ENCODE measurements around the gene ECT2. TPM values are rescaled to one million over a fixed set of nuclear protein-coding genes. Genes with fewer than 3 reads are reported as not detected.

The ECT2 gene
- polyA plus RNA-seq, 1 of the 3 experiments (the other 2 are of a cell fraction) = 8.6 TPM

DNA sequence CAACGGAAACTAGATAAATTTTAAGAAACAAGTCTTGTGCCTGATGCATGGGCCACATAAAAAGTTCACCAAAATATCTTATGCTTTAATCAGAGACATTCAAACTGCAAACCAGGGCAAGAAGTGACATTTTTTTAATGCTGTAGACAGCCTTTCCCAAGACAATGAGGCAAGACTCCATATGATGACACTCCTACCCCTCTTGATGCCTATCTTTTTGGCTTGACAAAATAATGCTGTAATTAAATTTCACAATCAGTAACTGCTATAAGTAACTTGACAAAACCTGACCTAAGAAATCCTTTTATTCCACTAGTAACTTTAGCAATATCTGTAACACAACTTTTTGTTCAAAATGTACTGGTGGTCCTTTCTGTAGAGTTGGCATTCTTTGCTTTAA is 48.7 kb downstream of the ECT2 start (continued):
- TF ChIP-seq, protein P1, sequence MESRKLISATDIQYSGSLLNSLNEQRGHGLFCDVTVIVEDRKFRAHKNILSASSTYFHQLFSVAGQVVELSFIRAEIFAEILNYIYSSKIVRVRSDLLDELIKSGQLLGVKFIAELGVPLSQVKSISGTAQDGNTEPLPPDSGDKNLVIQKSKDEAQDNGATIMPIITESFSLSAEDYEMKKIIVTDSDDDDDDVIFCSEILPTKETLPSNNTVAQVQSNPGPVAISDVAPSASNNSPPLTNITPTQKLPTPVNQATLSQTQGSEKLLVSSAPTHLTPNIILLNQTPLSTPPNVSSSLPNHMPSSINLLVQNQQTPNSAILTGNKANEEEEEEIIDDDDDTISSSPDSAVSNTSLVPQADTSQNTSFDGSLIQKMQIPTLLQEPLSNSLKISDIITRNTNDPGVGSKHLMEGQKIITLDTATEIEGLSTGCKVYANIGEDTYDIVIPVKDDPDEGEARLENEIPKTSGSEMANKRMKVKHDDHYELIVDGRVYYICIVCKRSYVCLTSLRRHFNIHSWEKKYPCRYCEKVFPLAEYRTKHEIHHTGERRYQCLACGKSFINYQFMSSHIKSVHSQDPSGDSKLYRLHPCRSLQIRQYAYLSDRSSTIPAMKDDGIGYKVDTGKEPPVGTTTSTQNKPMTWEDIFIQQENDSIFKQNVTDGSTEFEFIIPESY (IDR thresholded peaks at IDR 0.05; ENCODE audit: borderline replicate concordance, low read depth) = no peak
- TF ChIP-seq NRF1 (IDR thresholded peaks at IDR 0.05; ENCODE audit: low read depth, low read length) (no peak), GATA2 (CRISPR knock-in tag; IDR thresholded peaks at IDR 0.05) (no peak), EP300 (IDR thresholded peaks at IDR 0.05; ENCODE audit: borderline replicate concordance in 1 of 2, low read depth in 1 of 2, low read length in 1 of 2) (no peak), MEF2A (IDR thresholded peaks at IDR 0.05; ENCODE audit: borderline replicate concordance, low read depth) (no peak), TEAD4 (IDR thresholded peaks at IDR 0.05; ENCODE audit: borderline replicate concordance, insufficient read depth) (no peak)
- TF ChIP-seq, protein P2, sequence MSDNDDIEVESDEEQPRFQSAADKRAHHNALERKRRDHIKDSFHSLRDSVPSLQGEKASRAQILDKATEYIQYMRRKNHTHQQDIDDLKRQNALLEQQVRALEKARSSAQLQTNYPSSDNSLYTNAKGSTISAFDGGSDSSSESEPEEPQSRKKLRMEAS (IDR thresholded peaks at IDR 0.05; ENCODE audit: low read depth) = no peak

DNA sequence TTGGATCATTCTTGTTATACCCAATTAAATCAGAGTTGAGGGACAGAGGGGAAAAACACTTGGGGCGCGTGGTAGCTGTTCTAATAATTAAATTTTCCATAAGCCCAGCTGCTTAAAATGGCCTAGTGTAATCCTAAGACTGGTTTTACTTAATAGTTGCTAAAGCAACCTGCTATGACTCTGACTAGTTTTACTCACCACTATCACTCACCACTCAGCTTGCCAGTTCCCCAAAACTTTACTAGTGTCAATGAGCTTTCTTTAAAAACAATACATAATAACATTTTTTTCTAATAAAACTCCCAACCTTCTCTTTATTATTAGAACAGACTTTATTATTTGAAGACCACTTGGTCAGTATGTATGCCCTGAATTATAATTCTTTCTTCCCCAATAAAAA is 49.6 kb downstream of the ECT2 start:
- Histone ChIP-seq H2AFZ (ENCODE audit: low read depth) (no peak overlapping the region), H3K9me3 (no peaks in the 10 kb centered on the region), H3K9me2 (no peaks in the 10 kb centered on the region), H3K4me2 (no peak overlapping the region), H3K4me1 (ENCODE audit: control insufficient read depth in 1 of 2, insufficient read depth in 2 of 2, low read depth in 1 of 2, low read length in 1 of 2) (peaks cover 6 to 8% of the 10 kb centered on the region in 2 experiments; a peak in 3 of 4 replicates), H3K9ac (no peak overlapping the region), H3K4me3 (ENCODE audit: low read depth in 2 of 2, low read length in 1 of 2) (no peak overlapping the region), H3K27ac (ENCODE audit: low read depth in 2 of 2, low read length in 1 of 2) (no peak overlapping the region), H3K27me3 (ENCODE audit: insufficient read depth) (no peaks in the 10 kb centered on the region), H4K20me1 (ENCODE audit: insufficient read depth) (no peaks in the 10 kb centered on the region), H3F3A (replicated peaks; ENCODE audit: insufficient read depth) (peaks cover 23% of the 10 kb centered on the region), H3K79me2 (ENCODE audit: insufficient read depth) (peaks cover 3% of the 10 kb centered on the region; the same call in 1 of the 2 replicates), H3K36me3 (replicated peaks in 1 of 2; ENCODE audit: control insufficient read depth in 1 of 2, insufficient read depth in 2 of 2, low read length in 1 of 2) (peaks cover 26 to 30% of the 10 kb centered on the region in 2 experiments)
- ChIA-PET CTCF (interaction anchor here (1.0 to 1.6 kb wide), 3 partner anchors 9 to 20 kb away, joined by 4 read pairs; no protein-coding TSS in a partner anchor), POLR2A (no interaction called here)
- 92% methylated on average over 2 of the region's 2 CpGs for WGBS (ENCODE audit: low lambda C conversion rate)
- no peak for TF ChIP-seq TCF12 (IDR thresholded peaks at IDR 0.05)
- TF ChIP-seq, protein P3, sequence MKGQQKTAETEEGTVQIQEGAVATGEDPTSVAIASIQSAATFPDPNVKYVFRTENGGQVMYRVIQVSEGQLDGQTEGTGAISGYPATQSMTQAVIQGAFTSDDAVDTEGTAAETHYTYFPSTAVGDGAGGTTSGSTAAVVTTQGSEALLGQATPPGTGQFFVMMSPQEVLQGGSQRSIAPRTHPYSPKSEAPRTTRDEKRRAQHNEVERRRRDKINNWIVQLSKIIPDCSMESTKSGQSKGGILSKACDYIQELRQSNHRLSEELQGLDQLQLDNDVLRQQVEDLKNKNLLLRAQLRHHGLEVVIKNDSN (IDR thresholded peaks at IDR 0.05; ENCODE audit: borderline replicate concordance, low read depth) = no peak
- TF ChIP-seq, protein P4, sequence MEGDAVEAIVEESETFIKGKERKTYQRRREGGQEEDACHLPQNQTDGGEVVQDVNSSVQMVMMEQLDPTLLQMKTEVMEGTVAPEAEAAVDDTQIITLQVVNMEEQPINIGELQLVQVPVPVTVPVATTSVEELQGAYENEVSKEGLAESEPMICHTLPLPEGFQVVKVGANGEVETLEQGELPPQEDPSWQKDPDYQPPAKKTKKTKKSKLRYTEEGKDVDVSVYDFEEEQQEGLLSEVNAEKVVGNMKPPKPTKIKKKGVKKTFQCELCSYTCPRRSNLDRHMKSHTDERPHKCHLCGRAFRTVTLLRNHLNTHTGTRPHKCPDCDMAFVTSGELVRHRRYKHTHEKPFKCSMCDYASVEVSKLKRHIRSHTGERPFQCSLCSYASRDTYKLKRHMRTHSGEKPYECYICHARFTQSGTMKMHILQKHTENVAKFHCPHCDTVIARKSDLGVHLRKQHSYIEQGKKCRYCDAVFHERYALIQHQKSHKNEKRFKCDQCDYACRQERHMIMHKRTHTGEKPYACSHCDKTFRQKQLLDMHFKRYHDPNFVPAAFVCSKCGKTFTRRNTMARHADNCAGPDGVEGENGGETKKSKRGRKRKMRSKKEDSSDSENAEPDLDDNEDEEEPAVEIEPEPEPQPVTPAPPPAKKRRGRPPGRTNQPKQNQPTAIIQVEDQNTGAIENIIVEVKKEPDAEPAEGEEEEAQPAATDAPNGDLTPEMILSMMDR (IDR thresholded peaks at IDR 0.05) = no peak
- TF ChIP-seq JUND (IDR thresholded peaks at IDR 0.05) = no peak
- no peak for TF ChIP-seq NFIC (IDR thresholded peaks at IDR 0.05; ENCODE audit: borderline replicate concordance)
- TF ChIP-seq RFX5 (IDR thresholded peaks at IDR 0.05; ENCODE audit: low read length) = no peak
- TF ChIP-seq ELF1 (IDR thresholded peaks at IDR 0.05) = no peak
- TF ChIP-seq FOXJ3 (CRISPR knock-in tag; IDR thresholded peaks at IDR 0.05) = no peak
- no peak for DNase-seq
